Spleen (tissue), 7 donors: ENCODE results near the gene NPIPB2.

Experiments used
- CTCF ChIP-seq, 11 experiments: fragments of 200-600 bp in 7 of 11; fragments of 450-650 bp in 4 of 11; sonication (generic) in 4 of 11; IDR thresholded peaks in 8 of 11; conservative IDR thresholded peaks in 3 of 11; 1 replicate in 7 of 11; 2 replicates in 4 of 11; pipeline versions ENCODE4 v1.4.0 to v1.8.0; 2016 to 2021; ENCODE audit warnings: antibody characterized with exemption in 11 of 11, inconsistent platforms in 4 of 11, mild to moderate bottlenecking in 1 of 11
- POLR2A ChIP-seq, 3 donors: fragments of 450-650 bp; IDR thresholded peaks; one replicate each; pipeline ENCODE4 v1.5.1; 2017; ENCODE audit warnings: antibody characterized with exemption in 3 of 3, mild to moderate bottlenecking in 1 of 3
- donor health status: DM: no; HTN: no; CAD: no; lungs with moderate emphysema.
- donor health status: DM: no; HTN: no; CAD: no.
- donor health status: DM: no; HTN: no; CAD: no.

GRCh38 chr16:11972128-11972527 is 30.3 kb upstream of the NPIPB2 start:
- TF ChIP-seq CTCF (IDR thresholded peaks at IDR 0.05 in 8 of 11, conservative IDR thresholded peaks at IDR 0.05 in 3 of 11) = peak in 4 of 11 experiments; percentile 6 to 30 (median 21)
- no peak for TF ChIP-seq POLR2A (IDR thresholded peaks at IDR 0.05)
